WERI-Rb-1 (cell line): ENCODE results near the gene RABGAP1L.

Source experiments
- DNase-seq: peaks from one replicate; pipeline ENCODE4 v3.0.0-alpha.2; 2020
- H3K27ac ChIP-seq: fragments of 250-450 bp; sonication (Bioruptor Pico); 2 replicates; pipeline ENCODE4 v1.5.1; 2020; ENCODE audit warnings: mild to moderate bottlenecking, moderate library complexity
- H3K27me3 ChIP-seq: fragments of 250-450 bp; sonication (Bioruptor Pico); 2 replicates; pipeline ENCODE4 v1.5.1; 2021; ENCODE audit warnings: mild to moderate bottlenecking, low read depth, moderate library complexity; ENCODE audit not compliant: insufficient read depth, severe bottlenecking
- H3K36me3 ChIP-seq: fragments of 250-450 bp; sonication (Bioruptor Pico); 2 replicates; pipeline ENCODE4 v1.5.1; 2020; ENCODE audit warnings: mild to moderate bottlenecking, moderate library complexity
- H3K4me3 ChIP-seq: 2 replicates; pipeline ENCODE4 v1.5.1; 2011; ENCODE audit warnings: low read depth, mild to moderate bottlenecking, control low read depth, low read length
- H3K9me3 ChIP-seq: fragments of 250-450 bp; sonication (Bioruptor Pico); 2 replicates; pipeline ENCODE4 v1.5.1; 2021; ENCODE audit warnings: mild to moderate bottlenecking, moderate library complexity; ENCODE audit not compliant: severe bottlenecking
- TF ChIP-seq, protein P1 (sequence below): IDR thresholded peaks from 2 replicates; pipeline ENCODE4 v1.5.1; 2011; ENCODE audit warnings: low read depth, mild to moderate bottlenecking, control low read depth, inconsistent platforms, low read length

The RABGAP1L gene

GRCh38 chr1:175002910-175003517 is 843.7 kb downstream of the RABGAP1L start:
- Histone ChIP-seq H3K9me3 (no peaks in the 10 kb centered on the region), H3K4me3 (no peak overlapping the region), H3K27ac (no peak overlapping the region), H3K36me3 (peaks cover 55% of the 10 kb centered on the region), H3K27me3 (no peaks in the 10 kb centered on the region)
- no peak for DNase-seq
- TF ChIP-seq, protein P1, sequence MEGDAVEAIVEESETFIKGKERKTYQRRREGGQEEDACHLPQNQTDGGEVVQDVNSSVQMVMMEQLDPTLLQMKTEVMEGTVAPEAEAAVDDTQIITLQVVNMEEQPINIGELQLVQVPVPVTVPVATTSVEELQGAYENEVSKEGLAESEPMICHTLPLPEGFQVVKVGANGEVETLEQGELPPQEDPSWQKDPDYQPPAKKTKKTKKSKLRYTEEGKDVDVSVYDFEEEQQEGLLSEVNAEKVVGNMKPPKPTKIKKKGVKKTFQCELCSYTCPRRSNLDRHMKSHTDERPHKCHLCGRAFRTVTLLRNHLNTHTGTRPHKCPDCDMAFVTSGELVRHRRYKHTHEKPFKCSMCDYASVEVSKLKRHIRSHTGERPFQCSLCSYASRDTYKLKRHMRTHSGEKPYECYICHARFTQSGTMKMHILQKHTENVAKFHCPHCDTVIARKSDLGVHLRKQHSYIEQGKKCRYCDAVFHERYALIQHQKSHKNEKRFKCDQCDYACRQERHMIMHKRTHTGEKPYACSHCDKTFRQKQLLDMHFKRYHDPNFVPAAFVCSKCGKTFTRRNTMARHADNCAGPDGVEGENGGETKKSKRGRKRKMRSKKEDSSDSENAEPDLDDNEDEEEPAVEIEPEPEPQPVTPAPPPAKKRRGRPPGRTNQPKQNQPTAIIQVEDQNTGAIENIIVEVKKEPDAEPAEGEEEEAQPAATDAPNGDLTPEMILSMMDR = no peak

- H3K4me3 ChIP-seq = no peak overlapping the region
- no peak for DNase-seq
- no peak overlapping the region for H3K27ac ChIP-seq
- H3K36me3 ChIP-seq = peaks cover 60% of the 10 kb centered on the region
- TF ChIP-seq, protein P1 = no peak
- no peaks in the 10 kb centered on the region for H3K27me3 ChIP-seq
- H3K9me3 ChIP-seq = no peaks in the 10 kb centered on the region
Observed at GRCh38 chr1:175003521-175003920, 844.2 kb downstream of the RABGAP1L start.

DNA sequence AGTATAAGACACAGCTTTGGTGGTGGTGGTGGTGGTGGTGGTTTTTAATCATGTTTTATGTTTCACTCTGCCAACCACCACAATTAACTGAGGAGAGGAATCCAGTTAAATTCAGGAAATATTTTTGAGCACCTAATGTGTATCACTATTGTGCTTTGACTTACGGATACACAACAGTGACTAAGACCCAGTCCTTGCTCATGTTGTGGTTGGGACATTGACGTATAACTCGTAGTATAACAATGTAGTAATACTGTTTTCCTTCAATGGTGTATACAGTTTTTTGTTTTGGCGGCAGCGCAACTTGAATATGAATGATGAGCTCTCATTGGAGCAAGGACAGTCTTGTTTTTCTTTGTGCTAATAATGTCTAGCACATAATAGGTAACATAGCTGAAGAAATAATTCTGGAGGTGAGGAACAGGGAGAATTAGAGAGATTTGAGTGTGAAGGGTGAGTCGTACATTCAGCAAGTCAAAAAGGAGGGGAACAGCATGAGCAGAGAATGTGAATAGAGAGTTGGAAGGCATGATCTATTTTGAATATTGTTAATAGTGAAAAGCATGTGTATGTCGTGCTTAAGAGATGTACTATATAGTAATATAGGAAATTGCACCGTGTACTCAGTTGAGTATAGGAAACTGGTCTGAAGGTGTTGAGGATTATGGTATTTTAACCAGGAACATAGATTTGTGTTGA is 845.9 kb downstream of the RABGAP1L start:
- Histone ChIP-seq H3K4me3 (no peak overlapping the region), H3K9me3 (no peaks in the 10 kb centered on the region), H3K36me3 (peaks cover 71% of the 10 kb centered on the region), H3K27me3 (no peaks in the 10 kb centered on the region), H3K27ac (no peak overlapping the region)
- DNase-seq = no peak
- TF ChIP-seq, protein P1 = no peak

GRCh38 chr1:175009532-175009931 is 850.2 kb downstream of the RABGAP1L start:
- H3K36me3 ChIP-seq = peaks cover 98% of the 10 kb centered on the region
- H3K4me3 ChIP-seq = no peak overlapping the region
- TF ChIP-seq, protein P1 = no peak
- DNase-seq = no peak
- no peak overlapping the region for H3K27ac ChIP-seq
- H3K9me3 ChIP-seq = no peaks in the 10 kb centered on the region
- no peaks in the 10 kb centered on the region for H3K27me3 ChIP-seq

- H3K27me3 ChIP-seq = no peaks in the 10 kb centered on the region
- H3K36me3 ChIP-seq = peaks cover 93% of the 10 kb centered on the region
- no peaks in the 10 kb centered on the region for H3K9me3 ChIP-seq
- H3K4me3 ChIP-seq = no peak overlapping the region
- TF ChIP-seq, protein P1 = no peak
- DNase-seq = no peak
- no peak overlapping the region for H3K27ac ChIP-seq
Observed at GRCh38 chr1:175013445-175013844, 854.1 kb downstream of the RABGAP1L start.
